HG03095 (cell line): ENCODE results near the gene CRB1.

ENCODE experiments used
- ATAC-seq: cut with Tn5 transposase; IDR thresholded peaks from one replicate; pipeline ENCODE4 v1.9.1; 2021; ENCODE audit warnings: moderate library complexity; ENCODE audit not compliant: unreplicated experiment

Gene CRB1

DNA sequence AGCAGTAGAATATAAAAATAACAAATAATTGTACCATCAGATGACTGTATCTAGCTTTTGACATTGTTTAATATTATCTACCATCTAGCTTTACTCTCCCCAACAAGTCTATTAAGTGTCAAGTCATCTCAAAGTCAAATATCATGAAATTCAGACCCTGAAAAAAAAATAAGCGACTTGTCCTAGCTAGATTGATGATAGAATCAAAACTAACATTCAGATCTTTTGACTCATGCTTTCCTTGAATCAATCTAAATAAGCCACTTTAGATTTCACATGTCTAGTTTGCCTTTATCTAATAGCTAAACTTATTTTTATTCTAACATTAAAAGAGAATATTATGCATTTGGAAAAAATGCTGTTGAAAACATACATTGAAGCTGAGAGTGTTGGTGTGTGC is 35.4 kb downstream of the CRB1 start:
- ATAC-seq = no peak

DNA sequence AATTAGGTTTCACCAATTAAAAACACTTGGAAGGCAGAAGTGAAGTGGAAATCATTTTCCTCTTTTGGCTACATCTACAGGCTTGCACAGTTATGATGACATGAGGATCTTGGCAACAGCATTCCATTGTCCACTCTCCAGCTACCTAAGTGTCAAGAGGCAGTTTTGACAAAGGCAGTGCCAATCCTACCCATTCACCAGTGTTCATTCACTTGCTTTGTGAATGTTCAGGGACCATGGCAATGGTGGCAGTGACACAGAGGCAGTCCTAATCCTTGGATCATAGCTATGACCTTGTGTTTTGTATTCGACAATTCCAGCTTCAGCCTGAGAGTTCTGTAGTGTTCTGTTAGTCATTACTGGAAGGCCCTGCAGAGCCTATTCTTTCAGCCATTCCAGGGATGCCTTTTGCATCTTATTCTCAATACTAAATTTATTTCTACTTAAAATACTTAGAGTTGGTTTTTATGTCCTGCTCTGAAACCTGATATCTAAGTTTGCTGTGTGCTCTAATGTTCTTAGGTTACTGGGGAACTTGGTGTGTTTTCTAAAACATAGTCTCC is 36.7 kb downstream of the CRB1 start:
- no peak for ATAC-seq

GRCh38 chr1:197305925-197306324 is 37.9 kb downstream of the CRB1 start:
- no peak for ATAC-seq

GRCh38 chr1:197306381-197307062 is 38.5 kb downstream of the CRB1 start:
- no peak for ATAC-seq

GRCh38 chr1:197307136-197307535 is 39.1 kb downstream of the CRB1 start:
- ATAC-seq = no peak

DNA sequence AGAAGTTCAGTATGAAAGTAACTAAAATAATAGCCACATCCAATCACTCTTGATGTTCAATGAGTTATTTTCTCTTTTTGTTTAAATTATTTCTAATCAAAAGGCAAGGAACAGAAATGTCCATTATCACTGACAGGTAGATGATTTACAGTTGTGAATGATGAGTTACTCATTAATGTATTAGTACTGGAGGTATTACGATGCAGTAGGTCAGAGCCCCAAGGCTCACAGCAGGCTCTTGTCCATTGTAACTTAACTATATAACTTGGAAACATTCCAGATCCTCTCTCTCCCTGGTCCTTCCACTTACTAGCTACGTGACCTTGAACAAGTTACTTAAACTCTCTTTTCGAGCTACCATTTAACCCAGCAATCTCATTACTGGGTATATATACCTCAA is 39.5 kb downstream of the CRB1 start:
- ATAC-seq = no peak

DNA sequence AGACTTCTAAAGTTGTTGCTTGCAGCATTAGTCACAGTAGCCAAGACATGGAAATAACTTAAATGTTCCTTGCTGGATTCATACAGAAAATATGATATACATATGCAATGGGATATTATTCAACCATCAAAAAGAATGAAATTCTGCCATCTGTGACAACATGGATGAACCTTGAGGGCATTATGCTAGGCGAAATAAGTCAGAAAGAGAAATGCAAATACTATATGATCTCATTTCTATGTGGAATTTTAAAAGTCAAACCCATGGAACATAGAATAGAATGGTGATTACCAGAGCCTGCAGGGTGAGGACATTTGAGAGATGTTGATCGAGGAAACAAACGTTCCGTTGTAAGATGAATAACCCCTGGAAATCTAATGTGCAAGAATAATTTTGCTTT is 43.0 kb downstream of the CRB1 start:
- ATAC-seq = no peak

GRCh38 chr1:197312163-197312562 is 44.1 kb downstream of the CRB1 start:
- ATAC-seq = no peak

DNA sequence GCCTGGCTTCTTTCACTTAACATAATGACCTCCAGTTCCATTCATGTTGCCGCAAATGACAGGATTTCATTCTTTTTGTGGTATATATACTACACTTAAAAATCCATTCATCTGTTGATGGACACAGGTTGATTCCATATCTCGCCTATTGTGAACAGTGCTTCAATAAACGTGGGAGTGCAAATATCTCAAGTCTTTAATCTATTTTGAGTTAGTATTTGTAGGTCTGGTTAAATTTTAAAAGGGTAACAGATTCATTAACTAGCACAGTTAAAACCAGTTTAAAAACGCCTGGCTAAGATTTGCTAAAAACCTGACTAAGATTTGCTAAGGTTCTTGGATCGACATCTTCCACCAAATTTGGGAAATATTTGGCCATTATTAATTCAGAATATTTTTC is 45.7 kb downstream of the CRB1 start:
- ATAC-seq = no peak

GRCh38 chr1:197314682-197315081 is 46.6 kb downstream of the CRB1 start:
- no peak for ATAC-seq

DNA sequence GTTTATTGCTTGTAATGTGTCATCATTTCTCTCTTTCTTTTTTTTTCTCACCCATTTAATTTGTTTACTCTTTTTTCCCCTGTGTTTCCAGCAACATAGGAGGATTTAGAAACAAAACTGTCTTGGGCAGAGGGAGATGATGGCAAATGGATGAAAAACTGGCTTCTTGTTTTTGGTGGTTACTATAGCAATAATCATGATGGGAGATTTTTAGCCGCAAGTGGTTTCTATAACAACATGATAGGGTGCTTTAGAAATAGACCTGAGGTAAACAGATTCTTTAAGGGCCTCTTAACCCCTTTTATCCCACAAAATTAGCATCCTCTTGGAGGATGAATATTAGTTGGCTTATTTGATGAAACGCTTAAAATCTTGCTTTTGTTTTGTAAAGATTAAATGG is 51.6 kb downstream of the CRB1 start:
- no peak for ATAC-seq

DNA sequence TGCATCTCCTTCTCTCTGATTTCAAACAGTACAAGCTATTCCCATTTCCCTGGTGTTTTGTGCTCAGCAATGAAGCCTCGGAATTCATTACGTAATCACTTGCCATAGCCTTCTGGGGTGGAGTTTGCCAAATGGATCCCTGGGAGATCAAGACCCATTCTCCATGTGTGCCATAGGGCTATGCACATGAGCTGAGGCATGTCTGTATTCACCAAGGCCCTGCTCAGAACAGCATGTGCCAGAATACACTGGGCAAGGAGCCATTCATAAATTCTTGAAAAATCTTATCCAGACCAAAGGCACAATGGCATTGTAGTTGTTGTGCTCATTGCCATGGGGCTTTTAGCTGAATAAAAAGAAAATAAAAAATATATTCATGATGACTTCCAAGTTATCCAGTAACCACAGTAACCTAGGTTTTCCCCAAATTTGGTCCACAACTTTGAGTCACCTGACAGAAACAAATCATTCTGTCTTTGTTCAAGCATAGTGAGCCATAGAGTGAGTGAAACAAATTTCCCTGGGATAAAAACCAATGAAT is 53.0 kb downstream of the CRB1 start:
- ATAC-seq = no peak

- no peak for ATAC-seq
Observed at GRCh38 chr1:197321811-197322210, 53.8 kb downstream of the CRB1 start.

DNA sequence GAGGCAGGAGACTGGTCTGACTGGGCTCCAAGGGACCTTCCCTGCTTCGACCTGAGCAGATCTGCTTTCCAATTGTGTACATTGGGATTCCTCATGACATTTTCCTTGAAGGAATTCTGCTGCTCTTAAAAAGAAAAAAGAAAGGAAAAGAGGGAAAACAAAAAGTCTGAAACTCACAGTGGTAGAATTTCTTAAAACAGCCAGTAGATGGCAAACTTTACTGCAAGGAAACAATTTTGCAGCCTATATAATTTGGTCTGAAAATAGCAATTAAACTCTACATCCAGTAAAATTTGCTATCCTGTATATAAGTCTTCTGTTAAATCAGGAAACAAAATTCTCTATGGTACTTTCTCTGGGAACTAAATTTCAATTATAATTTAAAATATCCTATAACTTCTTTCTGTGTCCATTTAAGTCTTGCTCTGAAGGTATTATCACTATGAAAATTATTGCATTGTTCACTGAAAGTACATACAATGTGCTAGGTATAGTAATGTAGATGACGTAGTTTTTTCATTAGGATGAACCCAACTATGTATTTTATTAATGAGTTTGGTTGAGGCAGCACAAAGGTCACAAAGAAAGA is 59.8 kb downstream of the CRB1 start:
- no peak for ATAC-seq

DNA sequence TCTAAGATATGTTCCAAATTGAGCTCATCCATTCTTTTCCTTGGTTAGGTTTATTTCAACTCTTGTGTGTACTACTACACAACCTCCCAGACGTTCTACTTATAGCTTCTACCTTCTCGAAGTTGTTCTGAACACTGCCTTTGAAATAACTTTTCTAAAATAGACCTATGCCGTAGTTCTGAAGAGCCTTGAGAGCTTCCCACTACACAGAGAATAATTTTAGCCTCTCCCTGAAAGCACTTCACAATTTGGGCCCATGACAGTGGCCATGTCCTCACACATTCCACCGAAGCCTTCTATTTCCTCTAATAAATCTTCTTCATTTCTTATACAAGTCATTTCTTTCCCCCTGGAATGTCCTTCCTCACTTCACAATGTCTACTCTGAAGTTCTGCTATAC is 62.2 kb downstream of the CRB1 start:
- ATAC-seq = no peak

DNA sequence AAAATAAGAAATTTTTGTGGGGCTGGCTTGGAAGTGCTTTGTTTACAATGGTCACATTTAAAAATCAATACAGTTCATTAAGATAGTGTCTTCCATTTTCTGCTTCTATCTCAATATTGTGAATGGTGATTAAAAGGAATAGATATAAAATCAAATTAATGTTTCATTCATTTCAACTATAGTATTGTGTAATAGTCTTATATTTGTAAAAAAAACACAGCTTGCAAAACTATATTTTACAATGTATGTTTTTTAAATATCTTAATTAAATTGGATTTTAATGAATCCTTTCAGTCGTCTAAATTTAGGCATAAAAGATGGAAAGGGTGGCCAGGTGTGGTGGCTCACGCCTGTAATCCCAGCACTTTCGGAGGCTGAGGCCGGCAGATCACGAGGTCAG is 63.5 kb downstream of the CRB1 start:
- no peak for ATAC-seq

- ATAC-seq = no peak
Observed at GRCh38 chr1:197333041-197333440, 65.0 kb downstream of the CRB1 start.

GRCh38 chr1:197336571-197336970 is 68.5 kb downstream of the CRB1 start:
- no peak for ATAC-seq

- ATAC-seq = no peak
Observed at GRCh38 chr1:197339106-197340060, 71.3 kb downstream of the CRB1 start.

- no peak for ATAC-seq
Observed at GRCh38 chr1:197341626-197342025, 73.6 kb downstream of the CRB1 start.

- no peak for ATAC-seq
Observed at GRCh38 chr1:197342044-197342565, 74.1 kb downstream of the CRB1 start.
